ENCODE results near the gene CRIP3. TPM values are rescaled to one million over a fixed set of nuclear protein-coding genes. Genes with fewer than 3 reads are reported as not detected.

Gene CRIP3
- total RNA-seq, 3 donors from 2014 or later (not counting 1 experiment from before 2014, with no cell fraction given) = 3.6 to 5.3 (median 4.3) TPM

GRCh38 chr6:43282636-43283513 is 25.8 kb downstream of the CRIP3 start:
- TF ChIP-seq CTCF (IDR thresholded peaks at IDR 0.05) = no peak
- no peaks in the 10 kb centered on the region for H3K9me3 Mint-ChIP-seq
- Histone ChIP-seq H3K4me3 (ENCODE audit: low read length) (no peak overlapping the region), H3K9me3 (ENCODE audit: control insufficient read depth, insufficient read depth, low read length) (no peaks in the 10 kb centered on the region), H3K4me1 (ENCODE audit: control insufficient read depth, insufficient read depth, low read length) (no peaks in the 10 kb centered on the region), H3K27me3 (ENCODE audit: control insufficient read depth, insufficient read depth, low read length) (peaks cover 3% of the 10 kb centered on the region), H3K27ac (ENCODE audit: low read length) (no peak overlapping the region), H3K36me3 (ENCODE audit: control insufficient read depth, insufficient read depth, low read length) (no peaks in the 10 kb centered on the region)
- H3K4me3 Mint-ChIP-seq = no peak overlapping the region
- 86% methylated on average over 32 of the region's 32 CpGs for WGBS (ENCODE audit: insufficient coverage)
- H3K27ac Mint-ChIP-seq = no peak overlapping the region
- H3K4me1 Mint-ChIP-seq = peaks cover 4 to 6% of the 10 kb centered on the region in 2 donors
- DNase-seq (no peak), ATAC-seq (no peak)
- H3K36me3 Mint-ChIP-seq = no peaks in the 10 kb centered on the region
- H3K27me3 Mint-ChIP-seq (ENCODE audit: low read depth in 2 of 2) = peaks cover 12 to 34% of the 10 kb centered on the region in 2 donors
- intact Hi-C loops (cut with micrococcal nuclease) = no loop called here

GRCh38 chr6:43282060-43282459 is 26.6 kb downstream of the CRIP3 start:
- no peak for ATAC-seq
- Histone ChIP-seq H3K36me3 (ENCODE audit: control insufficient read depth, insufficient read depth, low read length) (no peaks in the 10 kb centered on the region), H3K27me3 (ENCODE audit: control insufficient read depth, insufficient read depth, low read length) (peaks cover 5% of the 10 kb centered on the region), H3K27ac (ENCODE audit: low read length) (no peak overlapping the region), H3K4me1 (ENCODE audit: control insufficient read depth, insufficient read depth, low read length) (no peaks in the 10 kb centered on the region), H3K4me3 (ENCODE audit: low read length) (no peak overlapping the region), H3K9me3 (ENCODE audit: control insufficient read depth, insufficient read depth, low read length) (no peaks in the 10 kb centered on the region)
- no peaks in the 10 kb centered on the region for H3K36me3 Mint-ChIP-seq
- peaks cover 18 to 32% of the 10 kb centered on the region in 2 donors for H3K27me3 Mint-ChIP-seq (ENCODE audit: low read depth in 2 of 2)
- intact Hi-C loops (cut with micrococcal nuclease) = no loop called here
- H3K27ac Mint-ChIP-seq = no peak overlapping the region
- no peak overlapping the region for H3K4me3 Mint-ChIP-seq
- 50% methylated on average over 9 of the region's 9 CpGs for WGBS (ENCODE audit: insufficient coverage)
- H3K4me1 Mint-ChIP-seq = peaks cover 4 to 8% of the 10 kb centered on the region in 2 donors
- DNase-seq = no peak
- no peak for TF ChIP-seq CTCF (IDR thresholded peaks at IDR 0.05)
- no peaks in the 10 kb centered on the region for H3K9me3 Mint-ChIP-seq

GRCh38 chr6:43280234-43280633 is 28.4 kb downstream of the CRIP3 start:
- ATAC-seq (no peak), DNase-seq (no peak)
- peaks cover 29 to 35% of the 10 kb centered on the region in 2 donors for H3K27me3 Mint-ChIP-seq (ENCODE audit: low read depth in 2 of 2)
- intact Hi-C loops (cut with micrococcal nuclease) = no loop called here
- H3K4me3 Mint-ChIP-seq = no peak overlapping the region
- no peak for TF ChIP-seq CTCF (IDR thresholded peaks at IDR 0.05)
- no peak overlapping the region for H3K27ac Mint-ChIP-seq
- H3K4me1 Mint-ChIP-seq = peaks cover 10 to 16% of the 10 kb centered on the region in 2 donors
- H3K27me3 ChIP-seq (ENCODE audit: control insufficient read depth, insufficient read depth, low read length) = peaks cover 15% of the 10 kb centered on the region
- WGBS (ENCODE audit: insufficient coverage) = no CpG with 5 or more reads among the region's 2 CpGs
- no peaks in the 10 kb centered on the region for H3K36me3 Mint-ChIP-seq
- H3K4me3 ChIP-seq (ENCODE audit: low read length) = no peak overlapping the region
- peaks cover 17% of the 10 kb centered on the region for H3K4me1 ChIP-seq (ENCODE audit: control insufficient read depth, insufficient read depth, low read length)
- no peak overlapping the region for H3K27ac ChIP-seq (ENCODE audit: low read length)
- H3K36me3 ChIP-seq (ENCODE audit: control insufficient read depth, insufficient read depth, low read length) = no peaks in the 10 kb centered on the region
- H3K9me3 Mint-ChIP-seq = no peaks in the 10 kb centered on the region
- no peaks in the 10 kb centered on the region for H3K9me3 ChIP-seq (ENCODE audit: control insufficient read depth, insufficient read depth, low read length)
